Body of pancreas (tissue), 4 donors: ENCODE measurements around the gene SETD1B. TPM values are rescaled to one million over a fixed set of nuclear protein-coding genes. Genes with fewer than 3 reads are reported as not detected.

Experiments used
- ATAC-seq: fragments of 150-250 bp; one replicate; pipeline ENCODE4 v1.9.1; 2016
- DNase-seq, 4 donors: peaks; one replicate each; pipeline ENCODE4 v3.0.0-alpha.2; 2019
- H3K27ac ChIP-seq, 4 donors: fragments of 200-600 bp; sonication (generic); 1 replicate in 3 of 4; 2 replicates in 1 of 4; pipeline versions ENCODE4 v1.5.1 to v1.6.1; 2016 to 2019; ENCODE audit warnings: mild to moderate bottlenecking in 1 of 4, mixed read lengths in 1 of 4, moderate library complexity in 1 of 4
- H3K27me3 ChIP-seq, 2 donors: fragments of 200-600 bp; sonication (generic); one replicate each; pipeline ENCODE4 v1.6.0; 2016; ENCODE audit warnings: mild to moderate bottlenecking in 1 of 2
- H3K36me3 ChIP-seq, 2 donors: fragments of 200-600 bp; sonication (generic); replicated peaks in 1 of 2; 2 replicates each; pipeline ENCODE4 v1.5.1; 2016; ENCODE audit warnings: low read depth in 2 of 2; ENCODE audit not compliant: insufficient read depth in 1 of 2
- H3K4me1 ChIP-seq: fragments of 200-600 bp; sonication (generic); one replicate; pipeline ENCODE4 v1.6.0; 2016
- H3K4me3 ChIP-seq, 2 donors: fragments of 200-600 bp; sonication (generic); 1 replicate in 1 of 2; 2 replicates in 1 of 2; pipeline ENCODE4 v1.5.1; 2016 to 2019
- H3K9me3 ChIP-seq, 3 donors: fragments of 200-600 bp; sonication (generic); 1 replicate in 2 of 3; 2 replicates in 1 of 3; pipeline ENCODE4 v1.5.1; 2016
- CTCF ChIP-seq, 7 experiments: fragments of 450-650 bp in 4 of 7; fragments of 200-600 bp in 3 of 7; sonication (generic) in 3 of 7; IDR thresholded peaks; one replicate each; pipeline ENCODE4 v1.5.1; 2016 to 2019; ENCODE audit warnings: antibody characterized with exemption in 7 of 7
- POLR2A ChIP-seq, 3 donors: fragments of 450-650 bp; IDR thresholded peaks; one replicate each; pipeline ENCODE4 v1.6.1; 2016; ENCODE audit warnings: antibody characterized with exemption in 3 of 3, mild to moderate bottlenecking in 2 of 3
- WGBS, 2 donors: methylation state at CpG; one replicate each; pipeline ENCODE4 v1.1.5; 2017; 5-methylcytosine and 5-hydroxymethylcytosine counted together
- intact Hi-C: fragments of 100-400 bp; cut with DNase I; formaldehyde crosslinking; loops from one replicate; pipeline ENCODE4 v1.15.1; 2023
- total RNA-seq, 2 donors: library from RNA; depleted of rRNA; stranded (reverse); fragments of >200 nt; gene quantifications; one replicate each; pipeline ENCODE4 v1.1.0, GENCODE V29; 2016

The SETD1B gene
- total RNA-seq, 2 donors from 2014 or later: 9.1 to 15.8 TPM

- H3K9me3 ChIP-seq: no peaks in the 10 kb centered on the region
- no peak for ATAC-seq
- no peak for DNase-seq
- H3K27me3 ChIP-seq: no peaks in the 10 kb centered on the region
- no peak overlapping the region for H3K4me3 ChIP-seq
- WGBS, 2 donors: 61 to 91% methylated on average over 2 to 9 of the region's 9 CpGs
- intact Hi-C loops: no loop called here
- H3K4me1 ChIP-seq: peaks cover 9% of the 10 kb centered on the region
- H3K36me3 ChIP-seq: no peaks in the 10 kb centered on the region
- no peak overlapping the region for H3K27ac ChIP-seq
- TF ChIP-seq POLR2A (IDR thresholded peaks at IDR 0.05) (no peak), CTCF (IDR thresholded peaks at IDR 0.05) (no peak)
These were observed 34.4 kb upstream of the SETD1B start for GRCh38 chr12:121769297-121769830.

GRCh38 chr12:121769831-121770301, 33.9 kb upstream of the SETD1B start:
- no peak for ATAC-seq
- TF ChIP-seq POLR2A (IDR thresholded peaks at IDR 0.05): no peak
- no peak for TF ChIP-seq CTCF (IDR thresholded peaks at IDR 0.05)
- no peak overlapping the region for H3K4me3 ChIP-seq
- peaks cover 9% of the 10 kb centered on the region for H3K4me1 ChIP-seq
- intact Hi-C loops: no loop called here
- WGBS, 2 donors: 70 to 74% methylated on average over 9 to 11 of the region's 11 CpGs
- no peaks in the 10 kb centered on the region for H3K36me3 ChIP-seq
- no peaks in the 10 kb centered on the region for H3K27me3 ChIP-seq
- H3K9me3 ChIP-seq: no peaks in the 10 kb centered on the region
- no peak for DNase-seq
- no peak overlapping the region for H3K27ac ChIP-seq

- ATAC-seq: no peak
- Histone ChIP-seq H3K4me3 (no peak overlapping the region), H3K27me3 (no peaks in the 10 kb centered on the region), H3K9me3 (no peaks in the 10 kb centered on the region), H3K27ac (no peak overlapping the region), H3K4me1 (peaks cover 9% of the 10 kb centered on the region), H3K36me3 (no peaks in the 10 kb centered on the region)
- DNase-seq: no peak
- 77 to 92% methylated on average over 6 to 9 of the region's 9 CpGs for whole genome bisulfite sequencing, 2 donors
- intact Hi-C loops: no loop called here
- TF ChIP-seq CTCF (IDR thresholded peaks at IDR 0.05): no peak
These were observed 33.4 kb upstream of the SETD1B start for GRCh38 chr12:121770388-121770787.

GRCh38 chr12:121770813-121771625, 32.8 kb upstream of the SETD1B start:
- intact Hi-C loops: no loop called here
- Histone ChIP-seq H3K27ac (no peak overlapping the region), H3K4me3 (no peak overlapping the region), H3K27me3 (no peaks in the 10 kb centered on the region), H3K36me3 (no peaks in the 10 kb centered on the region), H3K9me3 (no peaks in the 10 kb centered on the region), H3K4me1 (peaks cover 11% of the 10 kb centered on the region)
- 88 to 90% methylated on average over 14 to 25 of the region's 25 CpGs for WGBS, 2 donors
- ATAC-seq (no peak), DNase-seq (no peak)
- TF ChIP-seq CTCF (IDR thresholded peaks at IDR 0.05) (no peak), POLR2A (IDR thresholded peaks at IDR 0.05) (no peak)
